GM18507 (cell line): Measurements from ENCODE around the gene TRIM3.
"Not testable (repeated sequence)": the region's sequence is repeated elsewhere in the genome, so short reads cannot be mapped to it uniquely, and the experiment has no call there.

ENCODE experiments used
- DNase-seq: peaks from one replicate; pipeline ENCODE4 v3.0.0; 2011; ENCODE audit warnings: low read depth; ENCODE audit not compliant: insufficient read length; ENCODE audit errors: extremely low spot score
- FAIRE-seq: peaks from 2 replicates; lab custom pipeline; 2011; peaks lifted over from hg19 to GRCh38; lab: Jason Lieb, UNC

The TRIM3 gene

GRCh38 chr11:6473451-6474412 is at the start of gene TRIM3:
Gene TRIM3, minus strand, starts transcription at chr11:6473941. Its CDS starts 8,246 bp downstream, at chr11:6465695.
- FAIRE-seq (no peak), DNase-seq (peak; percentile 75)

- FAIRE-seq = no peak
- DNase-seq = no peak
These were observed 49.5 kb upstream of the TRIM3 start for GRCh38 chr11:6523253-6523652.

- not testable (repeated sequence) for FAIRE-seq, DNase-seq
These were observed 48.2 kb upstream of the TRIM3 start for GRCh38 chr11:6521946-6522345.

GRCh38 chr11:6520265-6520664 is 46.5 kb upstream of the TRIM3 start:
- DNase-seq (no peak), FAIRE-seq (no peak)

- no peak for FAIRE-seq
- DNase-seq = no peak
These were observed 43.1 kb upstream of the TRIM3 start for GRCh38 chr11:6516865-6517264.

- peak; percentile 70 for FAIRE-seq
- no peak for DNase-seq
These were observed 32.0 kb upstream of the TRIM3 start for GRCh38 chr11:6505577-6506240.

GRCh38 chr11:6504166-6504565 is 30.4 kb upstream of the TRIM3 start:
- DNase-seq (no peak), FAIRE-seq (no peak)

GRCh38 chr11:6502382-6502781 is 28.6 kb upstream of the TRIM3 start:
- FAIRE-seq (no peak), DNase-seq (no peak)

- DNase-seq (no peak), FAIRE-seq (no peak)
These were observed 24.8 kb upstream of the TRIM3 start for GRCh38 chr11:6498544-6498943.

- no peak for FAIRE-seq
- no peak for DNase-seq
These were observed 24.4 kb upstream of the TRIM3 start for GRCh38 chr11:6498121-6498520.

- DNase-seq = no peak
- no peak for FAIRE-seq
These were observed 23.5 kb upstream of the TRIM3 start, which contains the start of gene DNHD1 for GRCh38 chr11:6497069-6497839. Gene DNHD1, plus strand, starts transcription at chr11:6497280. Its CDS starts 936 bp downstream, at chr11:6498216.

- DNase-seq (no peak), FAIRE-seq (no peak)
These were observed 15.6 kb upstream of the TRIM3 start for GRCh38 chr11:6489306-6489705.

GRCh38 chr11:6488821-6489220 is 15.1 kb upstream of the TRIM3 start:
- DNase-seq = no peak

GRCh38 chr11:6488342-6488741 is 14.6 kb upstream of the TRIM3 start:
- no peak for FAIRE-seq
- DNase-seq = no peak

More at GRCh38 chr11:6488821-6489220, 15.1 kb upstream of the TRIM3 start:
- no peak for FAIRE-seq

- DNase-seq (no peak), FAIRE-seq (no peak)
These were observed 13.2 kb upstream of the TRIM3 start for GRCh38 chr11:6486938-6487337.

GRCh38 chr11:6486256-6486655 is 12.5 kb upstream of the TRIM3 start:
- no peak for DNase-seq
- FAIRE-seq = no peak

GRCh38 chr11:6485661-6486060 is 11.9 kb upstream of the TRIM3 start:
- no peak for DNase-seq
- FAIRE-seq = no peak

- DNase-seq = no peak
- FAIRE-seq = no peak
These were observed 9.3 kb upstream of the TRIM3 start for GRCh38 chr11:6483015-6483414.

GRCh38 chr11:6482441-6482840 is 8.7 kb upstream of the TRIM3 start:
- DNase-seq = no peak
- no peak for FAIRE-seq

- no peak for FAIRE-seq
- DNase-seq = no peak
These were observed 8.2 kb upstream of the TRIM3 start for GRCh38 chr11:6481924-6482275.
